Kidney (tissue), 14 donors: Measurements from ENCODE around the gene TPR. TPM values are rescaled to one million over a fixed set of nuclear protein-coding genes. Genes with fewer than 3 reads are reported as not detected.

Source experiments
- DNase-seq, 5 donors: peaks; one replicate each; pipeline ENCODE4 v3.0.0-alpha.2; 2013 to 2020
- FAIRE-seq: peaks from 2 replicates; lab custom pipeline; 2012; peaks lifted over from hg19 to GRCh38; lab: Jason Lieb, UNC
- H3K27ac ChIP-seq, 2 donors: one replicate each; pipeline ENCODE4 v1.7.0; 2013; ENCODE audit warnings: low read depth in 2 of 2, low read length in 2 of 2, inconsistent platforms in 1 of 2
- H3K27me3 ChIP-seq: one replicate; pipeline ENCODE4 v1.7.1; 2013; ENCODE audit warnings: low read length, inconsistent platforms; ENCODE audit not compliant: control insufficient read depth, insufficient read depth
- H3K36me3 ChIP-seq, 3 donors: one replicate each; pipeline versions ENCODE4 v1.7.0 to v1.7.1; 2013; ENCODE audit warnings: low read length in 3 of 3, control low read depth in 1 of 3, inconsistent platforms in 1 of 3; ENCODE audit not compliant: insufficient read depth in 3 of 3, control insufficient read depth in 2 of 3
- H3K4me1 ChIP-seq, 3 donors: one replicate each; pipeline versions ENCODE4 v1.7.0 to v1.7.1; 2013; ENCODE audit warnings: low read length in 3 of 3, inconsistent platforms in 1 of 3, low read depth in 1 of 3; ENCODE audit not compliant: control insufficient read depth in 2 of 3, insufficient read depth in 2 of 3
- H3K4me3 ChIP-seq, 3 donors: one replicate each; pipeline versions ENCODE4 v1.7.0 to v1.8.1; 2013; ENCODE audit warnings: low read length in 3 of 3, control low read depth in 1 of 3, inconsistent platforms in 1 of 3
- H3K9ac ChIP-seq, 3 donors: one replicate each; pipeline versions ENCODE4 v1.7.0 to v1.7.1; 2013; ENCODE audit warnings: low read length in 3 of 3, control low read depth in 1 of 3, inconsistent platforms in 1 of 3
- H3K9me3 ChIP-seq, 3 donors: one replicate each; pipeline versions ENCODE4 v1.7.0 to v1.7.1; 2013; ENCODE audit warnings: low read length in 3 of 3, control low read depth in 1 of 3, inconsistent platforms in 1 of 3; ENCODE audit not compliant: control insufficient read depth in 2 of 3, insufficient read depth in 1 of 3
- intact Hi-C: fragments of 100-400 bp; cut with DNase I; formaldehyde crosslinking; loops from one replicate; pipeline ENCODE4 v1.11.1; 2022
- polyA plus RNA-seq: library from polyadenylated mRNA; stranded (reverse); fragments of 350-450 nt; fragmentation: Illumina TruSeq; extraction: RNeasy Lipid Tissue Mini Kit (QIAGEN cat#74804); gene quantifications from one replicate; pipeline ENCODE4 v1.2.3, GENCODE V29; 2014; ENCODE audit warnings: low read depth, low replicate concordance; ENCODE audit not compliant: insufficient read depth
- total RNA-seq: library from RNA; stranded (reverse); fragmentation: NEBNext Ultra II Directional; extraction: Animal tissue kit (Norgen Biotek cat#: 25700); gene quantifications from one replicate; pipeline ENCODE4 v1.2.1, GENCODE V29; 2021
- TF ChIP-seq, protein P1 (sequence below): IDR thresholded peaks from 3 replicates; pipeline ENCODE4 v1.5.1; 2012; ENCODE audit warnings: mild to moderate bottlenecking, moderate library complexity, borderline replicate concordance; ENCODE audit not compliant: insufficient read depth; ENCODE audit errors: extremely low read depth
- donor health status: control.
- donor health status: control.
- donor health status: control.
- donor health status: control.
- donor health status: control.
- donor health status: DM: yes; HTN: yes; CAD: no.
- donor health status: Normal renal cell carcinoma (clear cell type).

The TPR gene
- total and polyA plus RNA-seq, 2 donors from 2014 or later: 27.4 to 89.9 TPM

DNA sequence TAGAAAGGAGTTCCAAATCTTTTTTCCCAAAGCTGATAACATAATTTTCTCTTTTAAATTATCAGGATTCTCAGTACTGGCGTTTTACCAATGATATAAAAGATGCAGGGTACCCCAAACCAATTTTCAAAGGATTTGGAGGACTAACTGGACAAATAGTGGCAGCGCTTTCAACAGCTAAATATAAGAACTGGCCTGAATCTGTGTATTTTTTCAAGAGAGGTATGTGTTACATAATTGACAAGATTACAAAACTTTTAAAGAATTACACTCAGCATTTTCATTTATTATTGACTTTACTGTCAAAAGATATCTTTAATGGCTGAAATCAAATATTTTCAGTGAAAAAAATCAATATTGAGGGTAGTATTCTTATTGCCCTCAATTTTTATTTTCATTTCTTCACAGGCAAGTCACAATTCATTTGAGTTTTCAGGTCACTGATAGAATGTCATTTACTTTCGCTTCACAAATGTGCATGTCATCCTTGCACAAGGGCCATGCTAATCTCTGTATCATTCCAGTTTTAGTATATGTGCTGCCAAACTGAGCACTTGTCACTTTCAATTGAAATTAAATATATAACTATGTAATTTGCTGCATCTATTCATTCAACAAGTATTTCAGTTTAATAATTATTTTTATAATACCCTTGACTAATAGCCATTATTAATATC is 63.5 kb downstream of the TPR start:
- H3K27ac ChIP-seq: no peak overlapping the region

DNA sequence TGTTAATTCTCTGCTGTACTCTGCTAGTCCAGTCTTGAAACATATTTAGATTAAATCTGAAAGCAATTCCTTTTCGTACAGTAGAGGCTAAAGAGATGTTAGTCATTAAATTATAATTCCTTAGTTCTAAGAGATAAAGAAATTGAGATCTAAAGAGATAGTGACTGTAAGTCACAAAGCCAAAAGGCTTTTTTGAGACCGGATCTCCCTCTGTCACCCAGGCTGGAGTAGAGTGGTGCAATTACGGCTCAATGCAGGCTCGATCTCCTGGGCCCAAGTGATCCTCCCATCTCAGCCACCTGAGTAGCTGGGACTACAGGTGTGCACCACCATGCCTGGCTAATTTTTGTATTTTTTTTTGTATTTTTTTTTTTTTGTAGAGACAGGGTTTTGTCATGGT is 64.7 kb downstream of the TPR start:
- H3K4me3 ChIP-seq: no peak overlapping the region
- peaks cover 4 to 8% (median 4%) of the 10 kb centered on the region in 3 donors for H3K36me3 ChIP-seq
- H3K9ac ChIP-seq: no peak overlapping the region
- no peaks in the 10 kb centered on the region for H3K27me3 ChIP-seq
- DNase-seq: no peak
- no peaks in the 10 kb centered on the region for H3K9me3 ChIP-seq
- TF ChIP-seq, protein P1, sequence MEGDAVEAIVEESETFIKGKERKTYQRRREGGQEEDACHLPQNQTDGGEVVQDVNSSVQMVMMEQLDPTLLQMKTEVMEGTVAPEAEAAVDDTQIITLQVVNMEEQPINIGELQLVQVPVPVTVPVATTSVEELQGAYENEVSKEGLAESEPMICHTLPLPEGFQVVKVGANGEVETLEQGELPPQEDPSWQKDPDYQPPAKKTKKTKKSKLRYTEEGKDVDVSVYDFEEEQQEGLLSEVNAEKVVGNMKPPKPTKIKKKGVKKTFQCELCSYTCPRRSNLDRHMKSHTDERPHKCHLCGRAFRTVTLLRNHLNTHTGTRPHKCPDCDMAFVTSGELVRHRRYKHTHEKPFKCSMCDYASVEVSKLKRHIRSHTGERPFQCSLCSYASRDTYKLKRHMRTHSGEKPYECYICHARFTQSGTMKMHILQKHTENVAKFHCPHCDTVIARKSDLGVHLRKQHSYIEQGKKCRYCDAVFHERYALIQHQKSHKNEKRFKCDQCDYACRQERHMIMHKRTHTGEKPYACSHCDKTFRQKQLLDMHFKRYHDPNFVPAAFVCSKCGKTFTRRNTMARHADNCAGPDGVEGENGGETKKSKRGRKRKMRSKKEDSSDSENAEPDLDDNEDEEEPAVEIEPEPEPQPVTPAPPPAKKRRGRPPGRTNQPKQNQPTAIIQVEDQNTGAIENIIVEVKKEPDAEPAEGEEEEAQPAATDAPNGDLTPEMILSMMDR: no peak
- H3K27ac ChIP-seq: no peak overlapping the region
- intact Hi-C loops: no loop called here
- FAIRE-seq: no peak
- H3K4me1 ChIP-seq: no peaks in the 10 kb centered on the region

More for the DNA sequence above, 63.5 kb downstream of the TPR start:
- H3K4me1 ChIP-seq: no peaks in the 10 kb centered on the region
- DNase-seq (no peak), FAIRE-seq (peak; percentile 23)
- TF ChIP-seq, protein P1: no peak
- intact Hi-C loops: no loop called here
- no peaks in the 10 kb centered on the region for H3K9me3 ChIP-seq
- H3K9ac ChIP-seq: no peak overlapping the region
- H3K36me3 ChIP-seq: peaks cover 7 to 11% (median 11%) of the 10 kb centered on the region in 3 donors
- H3K4me3 ChIP-seq: no peak overlapping the region
- no peaks in the 10 kb centered on the region for H3K27me3 ChIP-seq

DNA sequence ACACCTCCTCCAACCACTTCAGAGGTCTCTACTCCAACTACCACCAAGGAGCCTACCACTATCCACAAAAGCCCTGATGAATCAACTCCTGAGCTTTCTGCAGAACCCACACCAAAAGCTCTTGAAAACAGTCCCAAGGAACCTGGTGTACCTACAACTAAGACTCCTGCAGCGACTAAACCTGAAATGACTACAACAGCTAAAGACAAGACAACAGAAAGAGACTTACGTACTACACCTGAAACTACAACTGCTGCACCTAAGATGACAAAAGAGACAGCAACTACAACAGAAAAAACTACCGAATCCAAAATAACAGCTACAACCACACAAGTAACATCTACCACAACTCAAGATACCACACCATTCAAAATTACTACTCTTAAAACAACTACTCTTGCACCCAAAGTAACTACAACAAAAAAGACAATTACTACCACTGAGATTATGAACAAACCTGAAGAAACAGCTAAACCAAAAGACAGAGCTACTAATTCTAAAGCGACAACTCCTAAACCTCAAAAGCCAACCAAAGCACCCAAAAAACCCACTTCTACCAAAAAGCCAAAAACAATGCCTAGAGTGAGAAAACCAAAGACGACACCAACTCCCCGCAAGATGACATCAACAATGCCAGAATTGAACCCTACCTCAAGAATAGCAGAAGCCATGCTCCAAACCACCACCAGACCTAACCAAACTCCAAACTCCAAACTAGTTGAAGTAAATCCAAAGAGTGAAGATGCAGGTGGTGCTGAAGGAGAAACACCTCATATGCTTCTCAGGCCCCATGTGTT is 66.6 kb downstream of the TPR start:
- Histone ChIP-seq H3K4me3 (no peak overlapping the region), H3K36me3 (peaks cover 3 to 8% (median 3%) of the 10 kb centered on the region in 3 donors), H3K27ac (no peak overlapping the region), H3K27me3 (no peaks in the 10 kb centered on the region), H3K4me1 (no peaks in the 10 kb centered on the region), H3K9ac (no peak overlapping the region), H3K9me3 (no peaks in the 10 kb centered on the region)
- intact Hi-C loops: no loop called here
- FAIRE-seq (no peak), DNase-seq (no peak)
- TF ChIP-seq, protein P1: no peak
